ENCODE results near the gene FNBP1. TPM values are rescaled to one million over a fixed set of nuclear protein-coding genes. Genes with fewer than 3 reads are reported as not detected.

The FNBP1 gene
- total and polyA plus RNA-seq, 2 of the 13 experiments (the other 11 are each of a cell fraction or from before 2014, with no cell fraction given): 5.4 to 19.5 TPM

GRCh38 chr9:130043654-130044623, 950 bp upstream of the FNBP1 start (continued):
- TF ChIP-seq ZBTB40 (IDR thresholded peaks at IDR 0.05) (no peak), ZBTB40 (CRISPR knock-in tag; IDR thresholded peaks at IDR 0.05) (peak; percentile 53), SOX13 (IDR thresholded peaks at IDR 0.05) (no peak), SOX13 (CRISPR knock-in tag; conservative IDR thresholded peaks at IDR 0.05 in 1 of 2, IDR thresholded peaks at IDR 0.05 in 1 of 2) (peak in 1 of 2 experiments; percentile 56; a peak in 1 of 4 replicates), GATA4 (IDR thresholded peaks at IDR 0.05; ENCODE audit: borderline replicate concordance, low read depth) (no peak), SNAPC2 (CRISPR knock-in tag; IDR thresholded peaks at IDR 0.05) (0 out of 2 replicates have a peak, but pooled peaks have one; percentile 14), ZBTB14 (CRISPR knock-in tag; IDR thresholded peaks at IDR 0.05) (no peak), PLSCR1 (CRISPR knock-in tag; IDR thresholded peaks at IDR 0.05; ENCODE audit: borderline replicate concordance) (no peak), CSRNP2 (CRISPR knock-in tag; conservative IDR thresholded peaks at IDR 0.05; ENCODE audit: low read depth) (no peak), MYC (CRISPR knock-in tag; IDR thresholded peaks at IDR 0.05; ENCODE audit: borderline replicate concordance) (peak; percentile 80; the same call in 1 of the 2 replicates), ZNF460 (CRISPR knock-in tag; IDR thresholded peaks at IDR 0.05; ENCODE audit: borderline replicate concordance) (no peak), HNRNPLL (IDR thresholded peaks at IDR 0.05; ENCODE audit: low read depth, low read length, poor library complexity, severe bottlenecking) (peak; percentile 54), ASH2L (IDR thresholded peaks at IDR 0.05; ENCODE audit: insufficient read length, low read depth, low read length) (peak; percentile 27), SOX6 (IDR thresholded peaks at IDR 0.05) (no peak), SOX6 (CRISPR knock-in tag; IDR thresholded peaks at IDR 0.05) (peak; percentile 45; the same call in 1 of the 2 replicates)
